Measurements from ENCODE around the gene EPS8. TPM values are rescaled to one million over a fixed set of nuclear protein-coding genes. Genes with fewer than 3 reads are reported as not detected.

EPS8 gene
- total RNA-seq, 1 experiment from 2014 or later = 32.0 TPM

DNA sequence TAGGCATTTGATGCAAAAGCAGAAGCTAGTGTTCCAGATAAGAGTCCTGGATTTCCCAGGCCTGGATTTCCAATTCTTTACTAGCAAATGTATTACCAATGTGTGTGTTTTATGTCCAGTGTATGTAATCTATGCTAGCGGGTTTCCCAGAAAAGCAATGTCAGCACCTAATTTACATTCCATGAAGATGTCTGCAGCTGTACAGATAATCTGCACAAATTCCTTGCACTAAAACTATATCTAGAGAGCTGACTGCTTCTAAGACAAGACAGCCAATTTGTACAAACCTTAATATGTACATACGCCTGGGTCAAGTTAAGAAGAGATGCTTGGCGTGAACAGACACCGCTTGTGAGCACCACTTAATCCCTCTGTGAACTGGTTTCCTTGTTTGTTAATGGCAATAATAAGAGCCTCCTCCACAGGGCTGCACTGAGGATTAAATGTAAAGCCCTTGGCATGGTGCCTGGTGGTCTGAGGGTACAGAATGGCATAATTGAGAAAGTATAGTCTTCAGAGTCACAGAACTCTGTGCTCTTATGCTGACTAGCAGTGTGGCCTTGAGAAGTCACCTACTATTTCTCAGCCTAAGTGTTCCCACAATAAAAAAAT, 185.6 kb downstream of the EPS8 start:
- no peak overlapping the region for H3K27ac ChIP-seq (ENCODE audit: low read length)
- no peaks in the 10 kb centered on the region for H3K36me3 ChIP-seq (ENCODE audit: control insufficient read depth, insufficient read depth, low read length)
- no peak overlapping the region for H3K4me3 ChIP-seq (ENCODE audit: low read depth in 2 of 2, low read length in 2 of 2)
- BruUV-seq (replicated peaks) = no TSS peak
- no peaks in the 10 kb centered on the region for H3K27me3 ChIP-seq (ENCODE audit: control insufficient read depth, insufficient read depth, low read length)
- in situ Hi-C loops (cut with HindIII; ENCODE audit: low pct_unique_long_range_greater_than_20kb, low sequenced_read_pairs) (no loop called here), intact Hi-C loops (cut with micrococcal nuclease; ENCODE audit: unreplicated experiment) (no loop called here)
- ATAC-seq = no peak
- POLR2A ChIA-PET = interaction anchor here (0.7 kb wide), 1 partner anchor 82 kb away, joined by 3 read pairs; no protein-coding TSS in a partner anchor
- no peaks in the 10 kb centered on the region for H3K9me3 ChIP-seq (ENCODE audit: control insufficient read depth, insufficient read depth, low read depth, low read length)
- TF ChIP-seq POLR2AphosphoS5 (IDR thresholded peaks at IDR 0.05; ENCODE audit: low read depth, low read length) (no peak), SIN3A (IDR thresholded peaks at IDR 0.05; ENCODE audit: borderline replicate concordance, insufficient read depth, low read depth, low read length) (no peak), TCF7L2 (IDR thresholded peaks at IDR 0.05; ENCODE audit: low read depth, low read length) (no peak)
- TF ChIP-seq, protein P1, sequence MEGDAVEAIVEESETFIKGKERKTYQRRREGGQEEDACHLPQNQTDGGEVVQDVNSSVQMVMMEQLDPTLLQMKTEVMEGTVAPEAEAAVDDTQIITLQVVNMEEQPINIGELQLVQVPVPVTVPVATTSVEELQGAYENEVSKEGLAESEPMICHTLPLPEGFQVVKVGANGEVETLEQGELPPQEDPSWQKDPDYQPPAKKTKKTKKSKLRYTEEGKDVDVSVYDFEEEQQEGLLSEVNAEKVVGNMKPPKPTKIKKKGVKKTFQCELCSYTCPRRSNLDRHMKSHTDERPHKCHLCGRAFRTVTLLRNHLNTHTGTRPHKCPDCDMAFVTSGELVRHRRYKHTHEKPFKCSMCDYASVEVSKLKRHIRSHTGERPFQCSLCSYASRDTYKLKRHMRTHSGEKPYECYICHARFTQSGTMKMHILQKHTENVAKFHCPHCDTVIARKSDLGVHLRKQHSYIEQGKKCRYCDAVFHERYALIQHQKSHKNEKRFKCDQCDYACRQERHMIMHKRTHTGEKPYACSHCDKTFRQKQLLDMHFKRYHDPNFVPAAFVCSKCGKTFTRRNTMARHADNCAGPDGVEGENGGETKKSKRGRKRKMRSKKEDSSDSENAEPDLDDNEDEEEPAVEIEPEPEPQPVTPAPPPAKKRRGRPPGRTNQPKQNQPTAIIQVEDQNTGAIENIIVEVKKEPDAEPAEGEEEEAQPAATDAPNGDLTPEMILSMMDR (IDR thresholded peaks at IDR 0.05) = no peak
- TF ChIP-seq, protein P2, sequence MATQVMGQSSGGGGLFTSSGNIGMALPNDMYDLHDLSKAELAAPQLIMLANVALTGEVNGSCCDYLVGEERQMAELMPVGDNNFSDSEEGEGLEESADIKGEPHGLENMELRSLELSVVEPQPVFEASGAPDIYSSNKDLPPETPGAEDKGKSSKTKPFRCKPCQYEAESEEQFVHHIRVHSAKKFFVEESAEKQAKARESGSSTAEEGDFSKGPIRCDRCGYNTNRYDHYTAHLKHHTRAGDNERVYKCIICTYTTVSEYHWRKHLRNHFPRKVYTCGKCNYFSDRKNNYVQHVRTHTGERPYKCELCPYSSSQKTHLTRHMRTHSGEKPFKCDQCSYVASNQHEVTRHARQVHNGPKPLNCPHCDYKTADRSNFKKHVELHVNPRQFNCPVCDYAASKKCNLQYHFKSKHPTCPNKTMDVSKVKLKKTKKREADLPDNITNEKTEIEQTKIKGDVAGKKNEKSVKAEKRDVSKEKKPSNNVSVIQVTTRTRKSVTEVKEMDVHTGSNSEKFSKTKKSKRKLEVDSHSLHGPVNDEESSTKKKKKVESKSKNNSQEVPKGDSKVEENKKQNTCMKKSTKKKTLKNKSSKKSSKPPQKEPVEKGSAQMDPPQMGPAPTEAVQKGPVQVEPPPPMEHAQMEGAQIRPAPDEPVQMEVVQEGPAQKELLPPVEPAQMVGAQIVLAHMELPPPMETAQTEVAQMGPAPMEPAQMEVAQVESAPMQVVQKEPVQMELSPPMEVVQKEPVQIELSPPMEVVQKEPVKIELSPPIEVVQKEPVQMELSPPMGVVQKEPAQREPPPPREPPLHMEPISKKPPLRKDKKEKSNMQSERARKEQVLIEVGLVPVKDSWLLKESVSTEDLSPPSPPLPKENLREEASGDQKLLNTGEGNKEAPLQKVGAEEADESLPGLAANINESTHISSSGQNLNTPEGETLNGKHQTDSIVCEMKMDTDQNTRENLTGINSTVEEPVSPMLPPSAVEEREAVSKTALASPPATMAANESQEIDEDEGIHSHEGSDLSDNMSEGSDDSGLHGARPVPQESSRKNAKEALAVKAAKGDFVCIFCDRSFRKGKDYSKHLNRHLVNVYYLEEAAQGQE (IDR thresholded peaks at IDR 0.05; ENCODE audit: insufficient read depth in 1 of 2, low read depth in 2 of 2, low read length in 1 of 2) = no peak
- no peaks in the 10 kb centered on the region for H3K4me1 ChIP-seq (ENCODE audit: control insufficient read depth, insufficient read depth, low read length)
- CTCF ChIA-PET = no interaction called here
- no peak for DNase-seq (ENCODE audit: low read depth, low spot score)

DNA sequence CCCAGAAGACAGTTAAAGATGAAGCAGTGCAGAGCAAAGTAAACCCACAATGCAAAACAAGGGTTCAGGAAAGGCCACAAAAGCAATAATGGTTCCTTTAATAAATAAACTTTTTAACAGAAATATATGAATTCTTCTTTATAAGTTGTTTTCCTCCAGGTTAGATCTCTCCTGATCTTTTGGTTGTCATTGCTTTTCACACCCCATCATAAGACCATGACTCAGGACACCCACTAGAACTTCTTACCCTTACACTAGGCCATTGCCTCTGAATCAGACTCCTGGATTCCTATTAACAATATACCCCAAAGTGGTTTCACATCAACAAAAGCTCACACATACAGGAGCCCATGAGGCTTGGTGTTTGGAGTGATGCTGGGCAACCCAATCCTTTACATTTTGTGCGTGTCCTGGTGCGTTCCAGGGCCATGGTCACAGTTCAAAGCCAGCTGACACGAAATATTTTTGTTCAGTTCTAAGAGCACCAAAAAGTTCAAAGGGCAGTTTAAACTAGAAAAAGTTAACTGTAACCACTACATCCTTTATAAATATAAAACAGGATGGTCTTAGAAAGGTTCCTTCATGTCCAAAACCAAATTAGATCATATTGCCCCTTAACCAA, 187.0 kb downstream of the EPS8 start:
- no peaks in the 10 kb centered on the region for H3K36me3 ChIP-seq (ENCODE audit: control insufficient read depth, insufficient read depth, low read length)
- no peaks in the 10 kb centered on the region for H3K9me3 ChIP-seq (ENCODE audit: control insufficient read depth, insufficient read depth, low read depth, low read length)
- intact Hi-C loops (cut with micrococcal nuclease; ENCODE audit: unreplicated experiment) (no loop called here), in situ Hi-C loops (cut with HindIII; ENCODE audit: low pct_unique_long_range_greater_than_20kb, low sequenced_read_pairs) (no loop called here)
- no TSS peak for BruUV-seq (replicated peaks)
- TF ChIP-seq, protein P2 (IDR thresholded peaks at IDR 0.05; ENCODE audit: insufficient read depth in 1 of 2, low read depth in 2 of 2, low read length in 1 of 2) = no peak
- TF ChIP-seq SIN3A (IDR thresholded peaks at IDR 0.05; ENCODE audit: borderline replicate concordance, insufficient read depth, low read depth, low read length) (no peak), TCF7L2 (IDR thresholded peaks at IDR 0.05; ENCODE audit: low read depth, low read length) (no peak), POLR2AphosphoS5 (IDR thresholded peaks at IDR 0.05; ENCODE audit: low read depth, low read length) (no peak)
- TF ChIP-seq, protein P1 (IDR thresholded peaks at IDR 0.05) = no peak
- ATAC-seq (no peak), DNase-seq (ENCODE audit: low read depth, low spot score) (no peak)
- no peaks in the 10 kb centered on the region for H3K4me1 ChIP-seq (ENCODE audit: control insufficient read depth, insufficient read depth, low read length)
- H3K27me3 ChIP-seq (ENCODE audit: control insufficient read depth, insufficient read depth, low read length) = no peaks in the 10 kb centered on the region
- ChIA-PET CTCF (no interaction called here), POLR2A (no interaction called here)
- no peak overlapping the region for H3K27ac ChIP-seq (ENCODE audit: low read length)
- H3K4me3 ChIP-seq (ENCODE audit: low read depth in 2 of 2, low read length in 2 of 2) = no peak overlapping the region
